HepG2 (cell line): ENCODE measurements around the gene PRKG1. TPM values are rescaled to one million over a fixed set of nuclear protein-coding genes. Genes with fewer than 3 reads are reported as not detected.

ENCODE experiments used
- CERS6 ChIP-seq: sonication (generic); formaldehyde crosslinking; IDR thresholded peaks from 2 replicates; pipeline ENCODE4 v1.5.0; 2020; ENCODE audit warnings: missing genetic modification reagents
- FIP1L1 ChIP-seq: fragments of 200-400 bp; formaldehyde crosslinking; IDR thresholded peaks from 2 replicates; pipeline ENCODE4 v1.6.1; 2018; ENCODE audit warnings: low read depth, mild to moderate bottlenecking, low read length, moderate library complexity, borderline replicate concordance; ENCODE audit not compliant: insufficient read depth
- GMEB1 ChIP-seq: sonication (generic); formaldehyde crosslinking; IDR thresholded peaks from 2 replicates; pipeline ENCODE4 v1.5.1; 2020; ENCODE audit warnings: missing genetic modification reagents, mild to moderate bottlenecking, borderline replicate concordance
- HOMEZ ChIP-seq: IDR thresholded peaks from 2 replicates; pipeline ENCODE4 v1.6.1; 2016; ENCODE audit warnings: low read depth
- NFYB ChIP-seq: sonication (generic); formaldehyde crosslinking; IDR thresholded peaks from 2 replicates; pipeline ENCODE4 v1.4.0; 2020; ENCODE audit warnings: missing genetic modification reagents
- POLR2G ChIP-seq: fragments of 200-400 bp; formaldehyde crosslinking; IDR thresholded peaks from 2 replicates; pipeline ENCODE4 v1.6.1; 2018; ENCODE audit warnings: mild to moderate bottlenecking, low read depth, low read length, moderate library complexity
- SNRNP70 ChIP-seq: fragments of 200-400 bp; formaldehyde crosslinking; IDR thresholded peaks from 2 replicates; pipeline ENCODE4 v1.6.1; 2017; ENCODE audit warnings: mild to moderate bottlenecking, low read depth, low read length, moderate library complexity
- YEATS4 ChIP-seq: sonication (generic); formaldehyde crosslinking; IDR thresholded peaks from 2 replicates; pipeline ENCODE4 v1.4.0; 2020; ENCODE audit warnings: missing genetic modification reagents, borderline replicate concordance
- ZBTB4 ChIP-seq: sonication (generic); formaldehyde crosslinking; IDR thresholded peaks from 2 replicates; pipeline ENCODE4 v1.4.0; 2020; ENCODE audit warnings: missing genetic modification reagents, mild to moderate bottlenecking, borderline replicate concordance
- ZNF142 ChIP-seq: sonication (generic); formaldehyde crosslinking; IDR thresholded peaks from 2 replicates; pipeline ENCODE4 v1.4.0; 2020; ENCODE audit warnings: missing genetic modification reagents
- ZNF20 ChIP-seq: sonication (generic); formaldehyde crosslinking; IDR thresholded peaks from 2 replicates; pipeline ENCODE4 v1.4.0; 2020; ENCODE audit warnings: mild to moderate bottlenecking, moderate library complexity, missing genetic modification reagents
- ZNF205 ChIP-seq: IDR thresholded peaks from 2 replicates; pipeline ENCODE4 v1.6.1; 2018; ENCODE audit warnings: missing biosample characterization, missing genetic modification reagents
- ZNF724P ChIP-seq: sonication (generic); formaldehyde crosslinking; IDR thresholded peaks from 2 replicates; pipeline ENCODE4 v1.8.0; 2022; ENCODE audit warnings: missing genetic modification reagents, borderline replicate concordance
- polyA plus RNA-seq, 8 experiments: library from polyadenylated mRNA; depleted of rRNA in 3 of 8; stranded (reverse) in 7 of 8; unstranded in 1 of 8; fragments of >200 nt; fragmentation: Illumina TruSeq in 4 of 8; extraction: Trizol in 4 of 8; gene quantifications; 2 replicates each; pipeline versions ENCODE4 v1.2.1 to v1.2.3, GENCODE V29; 2011 to 2016; ENCODE audit warnings: low read depth in 4 of 8, missing spikeins in 1 of 8, mixed read lengths in 1 of 8; ENCODE audit not compliant: insufficient read depth in 1 of 8
- total RNA-seq, 5 experiments: library from RNA; depleted of rRNA; stranded (reverse); fragments of >200 nt; fragmentation: Illumina TruSeq; extraction: Trizol; gene quantifications; 2 replicates each; pipeline ENCODE4 v1.2.3, GENCODE V29; 2016; ENCODE audit warnings: low read depth in 1 of 5

The PRKG1 gene
- total and polyA plus RNA-seq, 2 of the 13 experiments (the other 11 are each of a cell fraction or from before 2014, with no cell fraction given), result 0.01 TPM; not detected in 1

- TF ChIP-seq ZNF20 (0 out of 2 replicates have a peak, but pooled peaks have one; percentile 29), ZNF724P (no peak), CERS6 (CRISPR knock-in tag) (0 out of 2 replicates have a peak, but pooled peaks have one; percentile 15), ZBTB4 (CRISPR knock-in tag) (peak; percentile 78; the same call in 1 of the 2 replicates), HOMEZ (no peak), YEATS4 (CRISPR knock-in tag) (peak; percentile 68; the same call in 1 of the 2 replicates), ZNF142 (CRISPR knock-in tag) (0 out of 2 replicates have a peak, but pooled peaks have one; percentile 39), POLR2G (0 out of 2 replicates have a peak, but pooled peaks have one; percentile 40), SNRNP70 (no peak), ZNF205 (CRISPR knock-in tag) (peak; percentile 28; the same call in 1 of the 2 replicates), NFYB (CRISPR knock-in tag) (no peak), GMEB1 (CRISPR knock-in tag) (peak; percentile 43; the same call in 1 of the 2 replicates), FIP1L1 (no peak)
Measured at GRCh38 chr10:52308251-52309031, 1234.2 kb downstream of the PRKG1 start (continued).
